Measurements from ENCODE around the gene IGSF8. TPM values are rescaled to one million over a fixed set of nuclear protein-coding genes. Genes with fewer than 3 reads are reported as not detected.
"Not testable (repeated sequence)": the region's sequence is repeated elsewhere in the genome, so short reads cannot be mapped to it uniquely, and the experiment has no call there.

The IGSF8 gene
- polyA plus RNA-seq, 1 donor, result 16.7 TPM

DNA sequence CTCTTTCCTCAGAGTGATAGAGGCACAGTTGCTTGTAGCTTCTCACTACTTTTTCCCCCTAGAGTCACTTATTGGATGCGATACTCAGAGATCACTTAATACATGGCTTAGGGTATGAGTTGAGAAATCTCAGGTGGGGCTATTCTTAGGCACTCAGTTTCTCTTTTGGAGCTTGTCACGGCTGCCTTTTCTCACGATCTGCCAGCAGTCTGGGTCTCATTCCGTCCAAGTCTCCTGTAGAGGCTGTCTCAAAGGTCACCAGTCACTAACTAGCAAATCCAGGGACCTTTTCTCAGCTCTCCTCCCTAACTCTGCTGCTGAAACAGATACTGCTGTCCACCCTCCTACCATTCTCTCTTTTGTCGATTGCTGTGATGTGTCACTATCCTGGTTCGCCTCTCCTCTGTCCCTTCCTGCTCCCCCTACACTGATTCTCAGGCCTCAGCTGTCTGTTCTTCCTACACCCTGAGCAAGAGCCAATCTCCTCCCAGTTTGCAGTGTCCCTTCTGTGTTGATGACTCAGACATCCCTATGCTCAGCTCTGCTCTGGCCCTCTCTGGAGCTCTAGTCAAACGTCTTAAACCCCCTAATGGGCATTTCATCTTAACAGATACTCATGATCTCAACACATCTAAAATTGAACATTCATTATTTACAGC is 29.6 kb upstream of the IGSF8 start:
- no peak for DNase-seq (ENCODE audit: low read depth)

- DNase-seq (ENCODE audit: low read depth), result no peak
Observed at GRCh38 chr1:160127381-160127780, 29.0 kb upstream of the IGSF8 start.

GRCh38 chr1:160126342-160126741 is 27.9 kb upstream of the IGSF8 start:
- DNase-seq (ENCODE audit: low read depth), result not testable (repeated sequence)

GRCh38 chr1:160125746-160126145 is 27.3 kb upstream of the IGSF8 start:
- no peak for DNase-seq (ENCODE audit: low read depth)

- DNase-seq (ENCODE audit: low read depth), result no peak
Observed at GRCh38 chr1:160124705-160125478, 26.5 kb upstream of the IGSF8 start.

DNA sequence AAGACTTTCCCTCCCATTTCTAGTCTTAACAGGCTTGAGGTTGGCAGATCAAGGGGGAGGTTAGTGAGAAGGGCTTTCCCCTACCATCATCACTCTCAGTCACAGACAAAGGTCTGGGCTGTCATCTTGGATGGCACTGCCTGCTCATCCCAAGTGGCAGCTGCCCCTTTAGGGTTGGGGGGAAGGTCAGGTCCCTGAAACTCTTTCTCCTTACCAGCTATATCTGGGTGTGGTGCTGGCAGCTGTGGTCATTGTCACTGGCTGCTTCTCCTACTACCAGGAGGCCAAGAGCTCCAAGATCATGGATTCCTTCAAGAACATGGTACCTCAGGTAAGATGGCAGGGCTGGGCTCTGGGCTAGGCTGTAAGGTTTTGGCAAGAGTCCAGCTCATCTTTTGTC is 25.3 kb upstream of the IGSF8 start:
- no peak for DNase-seq (ENCODE audit: low read depth)

GRCh38 chr1:160122978-160123495 is 24.6 kb upstream of the IGSF8 start:
- no peak for DNase-seq (ENCODE audit: low read depth)

DNA sequence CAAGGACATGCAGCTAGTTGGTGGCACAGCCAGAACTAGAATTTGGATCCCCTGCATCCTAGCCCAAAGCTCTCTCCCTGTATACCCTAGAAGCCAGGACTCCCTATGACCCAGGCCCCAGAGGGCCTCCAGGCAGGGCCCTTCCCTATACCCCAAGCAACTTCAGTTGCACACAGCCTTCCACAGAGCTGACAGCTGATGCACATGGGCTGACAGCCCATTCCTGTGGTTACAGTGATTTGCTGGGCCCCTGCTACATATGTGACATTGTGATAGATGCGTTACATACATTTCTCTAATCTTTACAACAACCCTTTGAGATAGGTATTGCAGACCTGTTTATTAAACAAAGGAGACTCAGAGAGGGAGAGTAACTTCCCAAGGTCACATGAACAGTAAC is 23.0 kb upstream of the IGSF8 start:
- no peak for DNase-seq (ENCODE audit: low read depth)

DNA sequence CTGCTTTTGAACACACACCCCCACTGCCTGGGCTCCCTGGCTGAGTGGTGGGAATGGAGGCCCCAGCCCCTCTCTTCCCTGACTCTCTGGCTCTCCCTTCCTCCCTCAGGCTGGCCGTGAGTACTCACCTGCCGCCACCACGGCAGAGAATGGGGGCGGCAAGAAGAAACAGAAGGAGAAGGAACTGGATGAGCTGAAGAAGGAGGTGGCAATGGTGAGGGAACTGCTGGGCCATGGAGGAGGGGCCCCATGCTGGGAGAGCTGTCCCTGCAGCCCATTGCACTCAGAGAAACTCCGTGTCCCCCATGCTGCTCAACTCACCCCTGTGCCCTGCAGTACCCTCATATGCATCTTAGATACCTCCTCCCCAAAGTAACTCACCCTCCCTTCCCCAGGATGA is 22.4 kb upstream of the IGSF8 start:
- no peak for DNase-seq (ENCODE audit: low read depth)

DNA sequence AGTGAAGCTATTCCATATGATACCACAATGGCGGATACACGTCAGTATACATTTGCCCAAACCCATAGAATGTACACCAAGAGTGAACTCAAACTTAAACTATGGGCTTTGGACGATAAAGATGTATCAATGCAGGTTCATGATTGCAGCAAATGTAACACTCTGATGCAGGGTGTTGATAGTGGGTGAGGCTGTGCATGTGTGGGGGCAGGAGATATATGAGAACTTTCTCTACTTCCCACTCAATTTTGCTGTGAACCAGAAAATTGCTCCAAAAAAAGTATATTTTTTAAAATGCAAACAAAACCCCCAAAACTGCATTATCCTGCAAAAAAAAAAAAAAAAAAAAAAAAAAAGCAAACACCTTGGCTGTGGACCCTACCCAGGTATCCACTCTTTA is 20.5 kb upstream of the IGSF8 start:
- DNase-seq (ENCODE audit: low read depth), result no peak

- DNase-seq (ENCODE audit: low read depth), result no peak
Observed at GRCh38 chr1:160117709-160118183, 19.3 kb upstream of the IGSF8 start.

- no peak for DNase-seq (ENCODE audit: low read depth)
Observed at GRCh38 chr1:160117300-160117699, 18.9 kb upstream of the IGSF8 start.

- no peak for DNase-seq (ENCODE audit: low read depth)
Observed at GRCh38 chr1:160116283-160117147, 18.1 kb upstream of the IGSF8 start.

- no peak for DNase-seq (ENCODE audit: low read depth)
Observed at GRCh38 chr1:160115545-160116282, 17.3 kb upstream of the IGSF8 start, which contains the start of gene ATP1A2. Gene ATP1A2 (plus strand): TSS chr1:160115759. CDS start chr1:160115862, 103 bp downstream.

DNA sequence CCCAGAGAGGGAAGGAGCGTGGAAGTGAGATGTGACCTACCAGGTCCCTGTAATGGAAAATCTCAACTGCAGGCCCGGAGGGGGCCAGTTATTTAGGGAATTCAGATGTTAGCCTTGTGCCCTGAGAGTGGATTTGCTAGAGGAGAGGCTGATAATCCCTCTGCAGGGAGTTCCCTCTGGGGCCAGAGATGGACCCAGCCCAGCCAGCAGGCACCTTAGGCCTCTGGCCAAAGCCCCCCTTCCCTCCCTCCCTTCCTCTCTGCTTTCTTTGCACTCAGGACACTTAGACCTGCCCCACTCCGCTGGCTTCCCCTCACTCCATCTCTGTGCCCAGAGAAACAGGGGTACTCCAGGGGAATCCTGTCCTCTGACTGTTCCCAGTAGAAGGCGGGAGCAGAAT is 15.7 kb upstream of the IGSF8 start:
- no peak for DNase-seq (ENCODE audit: low read depth)

GRCh38 chr1:160113407-160113806 is 15.0 kb upstream of the IGSF8 start:
- no peak for DNase-seq (ENCODE audit: low read depth)

DNA sequence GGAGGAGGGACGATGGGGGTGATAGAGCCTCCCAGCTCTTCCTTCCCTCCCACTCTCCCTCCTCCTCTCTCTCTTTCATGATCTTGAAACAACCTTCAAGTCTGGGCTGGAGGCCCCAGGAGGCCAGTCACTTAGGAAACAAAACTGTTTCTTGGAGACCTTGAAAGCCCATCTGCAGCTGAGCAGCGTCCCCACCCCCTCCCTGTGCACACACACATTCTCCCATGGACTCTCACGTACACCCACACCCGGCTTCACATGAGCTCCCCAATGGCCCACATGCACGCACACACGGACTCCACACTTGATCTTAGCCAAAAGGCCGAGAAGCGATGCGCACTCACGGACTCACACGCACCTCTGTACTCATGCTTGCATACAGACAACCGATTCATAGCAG is 13.9 kb upstream of the IGSF8 start:
- peak; percentile 72 for DNase-seq (ENCODE audit: low read depth)

DNA sequence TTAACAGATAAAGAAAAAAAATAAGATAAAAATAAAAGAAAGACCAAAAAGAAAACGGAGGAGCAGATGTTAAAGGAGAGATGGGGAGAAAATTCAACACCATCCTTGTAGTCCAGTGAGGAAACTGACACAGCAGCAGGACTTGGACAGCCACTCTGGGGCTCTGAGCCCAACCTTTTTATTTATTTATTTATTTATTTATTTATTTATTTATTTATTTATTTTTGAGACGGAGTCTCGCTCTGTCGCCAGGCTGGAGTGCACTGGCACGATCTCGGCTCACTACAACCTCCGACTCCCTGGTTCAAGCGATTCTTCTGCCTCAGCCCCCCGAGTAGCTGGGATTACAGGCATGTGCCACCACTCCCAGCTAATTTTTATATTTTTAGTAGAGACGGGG is 13.0 kb upstream of the IGSF8 start:
- not testable (repeated sequence) for DNase-seq (ENCODE audit: low read depth)

GRCh38 chr1:160109686-160110085 is 11.3 kb upstream of the IGSF8 start:
- no peak for DNase-seq (ENCODE audit: low read depth)

- no peak for DNase-seq (ENCODE audit: low read depth)
Observed at GRCh38 chr1:160108888-160109662, 10.7 kb upstream of the IGSF8 start.

All from forelimb muscle (tissue), 1 donor.